ENCODE data around the gene BTRC.

DNA sequence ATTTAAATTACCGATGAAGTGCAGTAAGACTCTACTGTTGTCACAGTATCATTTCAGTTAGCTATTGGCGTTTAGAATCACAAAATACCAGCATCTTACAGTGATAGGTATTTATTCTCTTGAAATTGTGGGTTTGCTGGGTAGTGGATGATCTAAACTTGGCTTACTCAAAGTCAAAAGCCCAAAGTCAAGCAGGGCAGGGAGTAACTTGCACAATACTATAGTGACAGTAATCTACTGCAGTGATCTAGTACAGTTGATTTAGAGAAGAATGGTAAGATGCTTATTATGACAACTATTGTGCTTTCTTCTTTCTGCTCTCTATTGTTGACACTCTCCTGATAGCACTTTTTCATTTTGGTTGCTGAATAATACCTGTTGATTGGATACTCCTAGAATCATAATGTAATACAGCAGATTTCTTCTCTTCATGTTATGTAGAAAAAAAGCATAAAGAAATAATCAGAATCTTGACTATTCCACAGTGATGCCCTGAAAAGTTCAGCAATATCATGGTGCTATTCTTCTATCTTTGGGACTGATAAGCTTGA lies 10.0 kb downstream of the BTRC start:
- no peak for TF ChIP-seq CBFB (CRISPR knock-in tag; IDR thresholded peaks at IDR 0.05; ENCODE audit: low read depth)
- no peak for TF ChIP-seq CTCF (IDR thresholded peaks at IDR 0.05)
- TF ChIP-seq MAX (CRISPR knock-in tag; IDR thresholded peaks at IDR 0.05): no peak
- TF ChIP-seq, protein P1, sequence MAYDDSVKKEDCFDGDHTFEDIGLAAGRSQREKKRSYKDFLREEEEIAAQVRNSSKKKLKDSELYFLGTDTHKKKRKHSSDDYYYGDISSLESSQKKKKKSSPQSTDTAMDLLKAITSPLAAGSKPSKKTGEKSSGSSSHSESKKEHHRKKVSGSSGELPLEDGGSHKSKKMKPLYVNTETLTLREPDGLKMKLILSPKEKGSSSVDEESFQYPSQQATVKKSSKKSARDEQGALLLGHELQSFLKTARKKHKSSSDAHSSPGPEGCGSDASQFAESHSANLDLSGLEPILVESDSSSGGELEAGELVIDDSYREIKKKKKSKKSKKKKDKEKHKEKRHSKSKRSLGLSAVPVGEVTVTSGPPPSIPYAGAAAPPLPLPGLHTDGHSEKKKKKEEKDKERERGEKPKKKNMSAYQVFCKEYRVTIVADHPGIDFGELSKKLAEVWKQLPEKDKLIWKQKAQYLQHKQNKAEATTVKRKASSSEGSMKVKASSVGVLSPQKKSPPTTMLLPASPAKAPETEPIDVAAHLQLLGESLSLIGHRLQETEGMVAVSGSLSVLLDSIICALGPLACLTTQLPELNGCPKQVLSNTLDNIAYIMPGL (CRISPR knock-in tag; IDR thresholded peaks at IDR 0.05): no peak
- TF ChIP-seq CREB1 (CRISPR knock-in tag; IDR thresholded peaks at IDR 0.05): no peak
- TF ChIP-seq STAT6 (CRISPR knock-in tag; conservative IDR thresholded peaks at IDR 0.05; ENCODE audit: low read depth): no peak
- no peak for TF ChIP-seq ZBTB21 (CRISPR knock-in tag; IDR thresholded peaks at IDR 0.05; ENCODE audit: borderline replicate concordance)
- TF ChIP-seq NR1H2 (CRISPR knock-in tag; IDR thresholded peaks at IDR 0.05): no peak
- no peak for TF ChIP-seq FOXP4 (CRISPR knock-in tag; IDR thresholded peaks at IDR 0.05)
